CD4-positive, alpha-beta T cell (primary cell): ENCODE measurements around the gene IMPDH2. TPM values are rescaled to one million over a fixed set of nuclear protein-coding genes. Genes with fewer than 3 reads are reported as not detected.

Experiments
- ATAC-seq: fragments of 200-7000 bp; cut with Tn5 transposase; one replicate; pipeline ENCODE4 v1.10.0; 2022; ENCODE audit warnings: mild to moderate bottlenecking; ENCODE audit not compliant: poor library complexity
- CTCF ChIA-PET: fragments of 350-600 bp; sonication (Branson Sonifier 250); formaldehyde crosslinking; loops from one replicate; lab custom pipeline; 2021; ENCODE audit warnings: antibody characterized with exemption, inconsistent platforms; lab: Charles Lee
- POLR2A ChIA-PET: fragments of 350-600 bp; sonication (Branson Sonifier 250); formaldehyde crosslinking; loops from one replicate; lab custom pipeline; 2021; ENCODE audit warnings: antibody characterized with exemption, inconsistent platforms; lab: Charles Lee
- DNase-seq, 14 experiments: peaks; one replicate each; pipeline ENCODE4 v3.0.0-alpha.2; 2013 to 2020; ENCODE audit warnings: mixed read lengths in 2 of 14
- H3K27ac ChIP-seq, 2 donors: one replicate each; pipeline versions ENCODE4 v1.5.1 to v1.7.0; 2013; ENCODE audit warnings: low read length in 2 of 2, low read depth in 1 of 2, mild to moderate bottlenecking in 1 of 2
- H3K27me3 ChIP-seq, 2 experiments: 1 replicate in 1 of 2; 2 replicates in 1 of 2; pipeline versions ENCODE4 v1.6.1 to v1.7.0; 2013; ENCODE audit warnings: low read length in 2 of 2, control low read depth in 1 of 2, mild to moderate bottlenecking in 1 of 2, moderate library complexity in 1 of 2; ENCODE audit not compliant: insufficient read depth in 2 of 2, control insufficient read depth in 1 of 2
- H3K36me3 ChIP-seq: one replicate; pipeline ENCODE4 v1.6.1; 2013; ENCODE audit warnings: low read length, control low read depth; ENCODE audit not compliant: insufficient read depth
- H3K4me1 ChIP-seq: one replicate; pipeline ENCODE4 v1.6.1; 2013; ENCODE audit warnings: low read length, control low read depth; ENCODE audit not compliant: insufficient read depth
- H3K4me3 ChIP-seq: one replicate; pipeline ENCODE4 v1.5.1; 2013; ENCODE audit warnings: mild to moderate bottlenecking, low read length, moderate library complexity
- H3K9me3 ChIP-seq, 2 experiments: 1 replicate in 1 of 2; 2 replicates in 1 of 2; pipeline versions ENCODE4 v1.6.1 to v1.7.0; 2013; ENCODE audit warnings: low read length in 2 of 2, mild to moderate bottlenecking in 2 of 2, control low read depth in 1 of 2, moderate library complexity in 1 of 2; ENCODE audit not compliant: control insufficient read depth in 1 of 2, insufficient read depth in 1 of 2
- H3K27ac Mint-ChIP-seq: one replicate; pipeline ENCODE4 v1.8.0; 2020; ENCODE audit warnings: mixed read lengths
- H3K27me3 Mint-ChIP-seq: one replicate; pipeline ENCODE4 v1.8.0; 2021; ENCODE audit warnings: mixed read lengths
- H3K36me3 Mint-ChIP-seq: one replicate; pipeline ENCODE4 v1.8.0; 2021; ENCODE audit warnings: low read depth, mixed read lengths
- H3K4me1 Mint-ChIP-seq: one replicate; pipeline ENCODE4 v1.8.0; 2021; ENCODE audit warnings: low read depth, mixed read lengths
- H3K4me3 Mint-ChIP-seq: one replicate; pipeline ENCODE4 v1.8.0; 2020; ENCODE audit warnings: mild to moderate bottlenecking, mixed read lengths
- H3K9me3 Mint-ChIP-seq: one replicate; pipeline ENCODE4 v1.8.0; 2020; ENCODE audit warnings: mixed read lengths
- CTCF ChIP-seq: fragments of 200-600 bp; IDR thresholded peaks from one replicate; pipeline ENCODE4 v1.8.0; 2022; ENCODE audit warnings: antibody characterized with exemption, mild to moderate bottlenecking
- intact Hi-C, 2 experiments: fragments of 100-400 bp; cut with DNase I in 1 of 2; cut with micrococcal nuclease in 1 of 2; formaldehyde crosslinking; loops; one replicate each; pipeline versions ENCODE4 v1.15.1 to v1.9.0; 2023 to 2025; cut with DNase I, micrococcal nuclease
- total RNA-seq, 174 experiments: library from RNA in 2 of 174; stranded (reverse) in 2 of 174; gene quantifications; one replicate each; pipeline ENCODE4 v1.2.3 and lab custom pipeline; 2021 to 2026

The IMPDH2 gene
- total RNA-seq, 2 experiments from 2014 or later, result 133 to 135 TPM

- TF ChIP-seq CTCF, result no peak
- ATAC-seq, result peak; percentile 9
- intact Hi-C loops, result loop anchor here in 1 of 2 experiments (2.0 kb wide), 1 partner anchor 16 kb away; the partner anchor contains the start of gene WDR6
- peak overlapping the region; percentile 52 to 71 for H3K27ac ChIP-seq
- no peaks in the 10 kb centered on the region for H3K27me3 Mint-ChIP-seq
- CTCF ChIA-PET, result interaction anchor here (2.3 to 6.6 kb wide), 3 partner anchors 16 to 38 kb away, joined by 14 to 100 read pairs (median 16); partner anchors contain the start of genes IMPDH2, NDUFAF3 and WDR6
- peak overlapping the region; percentile 96 for H3K4me3 Mint-ChIP-seq
- peak overlapping the region; percentile 81 for H3K4me3 ChIP-seq
- no peaks in the 10 kb centered on the region for H3K27me3 ChIP-seq
- no peaks in the 10 kb centered on the region for H3K9me3 ChIP-seq
- peaks cover 29% of the 10 kb centered on the region for H3K36me3 Mint-ChIP-seq
- H3K27ac Mint-ChIP-seq, result peak overlapping the region; percentile 94
- H3K4me1 ChIP-seq, result peaks cover 48% of the 10 kb centered on the region
- POLR2A ChIA-PET, result interaction anchor here (0.8 to 7.2 kb wide), 9 partner anchors 17 to 349 kb away, joined by 3 to 146 read pairs (median 11); partner anchors contain the start of genes DALRD3, IMPDH2, NDUFAF3 and QRICH1
- peaks cover 40% of the 10 kb centered on the region for H3K4me1 Mint-ChIP-seq
- H3K36me3 ChIP-seq, result peaks cover 11% of the 10 kb centered on the region
- DNase-seq, result peak in 5 of 14 experiments; percentile 13 to 66 (median 41)
- H3K9me3 Mint-ChIP-seq, result no peaks in the 10 kb centered on the region
Measured at GRCh38 chr3:48990636-48991469, 38.3 kb downstream of the IMPDH2 start.

GRCh38 chr3:48989796-48990635 is 39.2 kb downstream of the IMPDH2 start, which contains the start of gene P4HTM:
Gene P4HTM, plus strand, starts transcription at chr3:48990241. Its CDS starts 16 bp downstream, at chr3:48990257.
- intact Hi-C loops, result loop anchor here (2.0 to 10.0 kb wide), 6 partner anchors 17 to 455 kb away; partner anchors contain the start of genes IMPDH2 (in 2 of the 2), C3orf62 (in 1 of the 2), QRICH1 (in 1 of the 2) and WDR6 (in 1 of the 2)
- H3K27ac ChIP-seq, result peak within 1 kb of the TSS; percentile 71 to 72
- peaks cover 17% of the 10 kb centered on the region for H3K36me3 ChIP-seq
- H3K27ac Mint-ChIP-seq, result peak within 1 kb of the TSS; percentile 94
- peak within 1 kb of the TSS; percentile 81 for H3K4me3 ChIP-seq
- H3K36me3 Mint-ChIP-seq, result peaks cover 27% of the 10 kb centered on the region
- TF ChIP-seq CTCF, result peak; percentile 39
- ChIA-PET CTCF (interaction anchor here (0.7 to 6.6 kb wide), 7 partner anchors 17 to 350 kb away, joined by 3 to 100 read pairs (median 16); partner anchors contain the start of genes DALRD3, IMPDH2, NDUFAF3 and WDR6), POLR2A (interaction anchor here (0.7 to 7.2 kb wide), 15 partner anchors 18 to 350 kb away, joined by 3 to 146 read pairs (median 5); partner anchors contain the start of genes DALRD3, IMPDH2, NDUFAF3 and QRICH1)
- H3K4me3 Mint-ChIP-seq, result peak within 1 kb of the TSS; percentile 96
- H3K4me1 Mint-ChIP-seq, result peaks cover 40% of the 10 kb centered on the region
- peak; percentile 60 for ATAC-seq
- H3K9me3 ChIP-seq, result no peaks in the 10 kb centered on the region
- H3K27me3 ChIP-seq, result no peaks in the 10 kb centered on the region
- H3K27me3 Mint-ChIP-seq, result no peaks in the 10 kb centered on the region
- DNase-seq, result peak; percentile 45 to 88 (median 73)
- peaks cover 48% of the 10 kb centered on the region for H3K4me1 ChIP-seq
- H3K9me3 Mint-ChIP-seq, result no peaks in the 10 kb centered on the region
